ENCODE results near the gene SLC22A5.

DNA sequence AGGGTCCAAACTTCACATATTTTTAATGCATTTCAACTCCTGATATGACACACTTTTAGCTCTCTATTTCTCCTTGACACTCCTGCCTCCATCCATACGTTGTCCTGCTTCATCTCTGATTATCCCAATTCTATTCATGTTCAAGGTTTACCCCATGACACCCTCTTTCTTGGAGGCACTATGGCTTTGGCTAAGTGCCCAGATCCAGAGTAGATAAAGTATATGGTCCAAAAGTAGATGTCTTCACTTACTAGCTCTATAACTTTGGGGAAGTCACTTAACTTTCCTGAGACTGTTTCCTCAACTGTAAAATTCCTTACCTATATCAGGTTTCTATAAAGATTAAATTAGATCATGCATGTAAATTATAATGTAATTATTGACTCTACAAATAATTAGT, 36.1 kb downstream of the SLC22A5 start:
- no peak for TF ChIP-seq CTCF (optimal IDR thresholded peaks at IDR 0.05 in 1 of 3, IDR thresholded peaks at IDR 0.05 in 1 of 3, conservative IDR thresholded peaks at IDR 0.05 in 1 of 3; ENCODE audit: extremely low read depth in 1 of 3, insufficient read depth in 2 of 3, low read length in 3 of 3)
- TF ChIP-seq EZH2 (IDR thresholded peaks at IDR 0.05; ENCODE audit: low read length) = no peak

Measured in keratinocyte (primary cell).